Activated naive CD4-positive, alpha-beta T cell treated with anti-CD3 and anti-CD28 coated beads, Interleukin-2, amount 50 U/mL, for 24 hours (primary cell): ENCODE results near the gene UBE2J2.

Experiments used
- H3K27ac Mint-ChIP-seq: one replicate; pipeline ENCODE4 v1.8.0; 2021; ENCODE audit warnings: mild to moderate bottlenecking, mixed read lengths
- H3K27me3 Mint-ChIP-seq: one replicate; pipeline ENCODE4 v1.8.0; 2021; ENCODE audit warnings: mixed read lengths
- H3K36me3 Mint-ChIP-seq: one replicate; pipeline ENCODE4 v1.8.0; 2021; ENCODE audit warnings: mixed read lengths
- H3K4me1 Mint-ChIP-seq: one replicate; pipeline ENCODE4 v1.8.0; 2021; ENCODE audit warnings: mixed read lengths
- H3K4me3 Mint-ChIP-seq: one replicate; pipeline ENCODE4 v1.8.0; 2021; ENCODE audit warnings: mild to moderate bottlenecking, mixed read lengths
- H3K9me3 Mint-ChIP-seq: one replicate; pipeline ENCODE4 v1.8.0; 2021; ENCODE audit warnings: mixed read lengths

UBE2J2 gene

GRCh38 chr1:1280782-1281481 is 7.3 kb upstream of the UBE2J2 start:
- H3K27ac Mint-ChIP-seq: no peak overlapping the region
- H3K4me3 Mint-ChIP-seq: no peak overlapping the region
- H3K27me3 Mint-ChIP-seq: no peaks in the 10 kb centered on the region
- H3K4me1 Mint-ChIP-seq: no peaks in the 10 kb centered on the region
- no peaks in the 10 kb centered on the region for H3K9me3 Mint-ChIP-seq
- H3K36me3 Mint-ChIP-seq: no peaks in the 10 kb centered on the region

GRCh38 chr1:1279028-1279427 is 5.4 kb upstream of the UBE2J2 start:
- H3K4me3 Mint-ChIP-seq: no peak overlapping the region
- no peaks in the 10 kb centered on the region for H3K27me3 Mint-ChIP-seq
- no peak overlapping the region for H3K27ac Mint-ChIP-seq
- no peaks in the 10 kb centered on the region for H3K36me3 Mint-ChIP-seq
- no peaks in the 10 kb centered on the region for H3K4me1 Mint-ChIP-seq
- no peaks in the 10 kb centered on the region for H3K9me3 Mint-ChIP-seq

GRCh38 chr1:1278620-1279019 is 5.0 kb upstream of the UBE2J2 start:
- Mint-ChIP-seq H3K4me3 (no peak overlapping the region), H3K27me3 (no peaks in the 10 kb centered on the region), H3K27ac (no peak overlapping the region)

GRCh38 chr1:1275836-1276235 is 2.2 kb upstream of the UBE2J2 start:
- H3K27me3 Mint-ChIP-seq: no peaks in the 10 kb centered on the region
- no peaks in the 10 kb centered on the region for H3K9me3 Mint-ChIP-seq
- H3K36me3 Mint-ChIP-seq: peaks cover 2% of the 10 kb centered on the region
- peaks cover 19% of the 10 kb centered on the region for H3K4me1 Mint-ChIP-seq
- no peak overlapping the region for H3K27ac Mint-ChIP-seq
- H3K4me3 Mint-ChIP-seq: peak overlapping the region; percentile 47

More at GRCh38 chr1:1278620-1279019, 5.0 kb upstream of the UBE2J2 start:
- Mint-ChIP-seq H3K9me3 (no peaks in the 10 kb centered on the region), H3K4me1 (no peaks in the 10 kb centered on the region), H3K36me3 (no peaks in the 10 kb centered on the region)

DNA sequence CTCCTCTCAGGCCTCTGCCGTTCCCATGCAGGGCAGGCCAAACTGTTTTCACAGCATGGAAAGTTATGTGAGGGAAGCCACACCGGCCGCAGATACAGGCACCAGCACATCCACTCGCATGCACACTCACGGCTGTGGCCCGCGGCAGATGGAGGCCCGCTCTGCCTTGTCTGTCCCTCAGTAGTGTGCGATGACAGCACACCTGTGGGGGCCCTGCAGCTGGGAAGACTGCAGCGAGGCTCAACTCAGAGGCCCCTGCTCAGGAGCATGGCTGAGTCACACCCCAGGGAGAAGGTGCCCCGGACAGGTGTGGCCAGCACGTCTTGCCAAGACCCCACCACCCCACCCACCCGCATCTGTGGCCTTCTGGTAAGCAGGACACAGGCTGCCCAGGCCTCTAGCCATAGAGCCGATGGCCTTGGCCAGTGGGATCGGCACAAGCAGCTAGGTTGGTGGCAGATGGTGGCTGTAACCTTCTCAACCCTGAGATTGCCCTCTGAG is 1.3 kb upstream of the UBE2J2 start:
- H3K27me3 Mint-ChIP-seq: no peaks in the 10 kb centered on the region
- H3K9me3 Mint-ChIP-seq: no peaks in the 10 kb centered on the region
- no peak overlapping the region for H3K27ac Mint-ChIP-seq
- peak overlapping the region; percentile 73 for H3K4me3 Mint-ChIP-seq
- H3K4me1 Mint-ChIP-seq: peaks cover 28% of the 10 kb centered on the region
- H3K36me3 Mint-ChIP-seq: peaks cover 2% of the 10 kb centered on the region

- H3K9me3 Mint-ChIP-seq: no peaks in the 10 kb centered on the region
- H3K4me1 Mint-ChIP-seq: peaks cover 33% of the 10 kb centered on the region
- no peaks in the 10 kb centered on the region for H3K27me3 Mint-ChIP-seq
- H3K36me3 Mint-ChIP-seq: peaks cover 2% of the 10 kb centered on the region
- no peak overlapping the region for H3K27ac Mint-ChIP-seq
- peak overlapping the region; percentile 73 for H3K4me3 Mint-ChIP-seq
Measured at GRCh38 chr1:1274299-1274930, 761 bp upstream of the UBE2J2 start.

DNA sequence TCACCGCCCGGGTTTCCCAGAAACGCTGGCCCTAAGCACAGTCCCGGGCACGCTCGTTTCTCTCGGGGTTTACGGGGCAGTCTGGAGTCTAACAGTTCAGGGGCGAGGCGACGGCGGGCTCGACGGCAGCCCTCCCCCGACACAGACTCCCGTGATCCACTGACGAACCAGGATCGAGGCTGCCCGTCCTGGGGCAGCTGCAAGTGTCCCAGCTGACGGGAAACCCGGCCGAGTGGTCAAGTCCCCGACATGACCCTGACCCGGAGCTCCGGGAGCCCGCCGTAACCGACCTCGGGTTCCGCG is 494 bp downstream of the UBE2J2 start:
- no peaks in the 10 kb centered on the region for H3K9me3 Mint-ChIP-seq
- peaks cover 34% of the 10 kb centered on the region for H3K4me1 Mint-ChIP-seq
- peak overlapping the region; percentile 55 for H3K27ac Mint-ChIP-seq
- H3K36me3 Mint-ChIP-seq: peaks cover 2% of the 10 kb centered on the region
- no peaks in the 10 kb centered on the region for H3K27me3 Mint-ChIP-seq
- peak overlapping the region; percentile 90 for H3K4me3 Mint-ChIP-seq

- peaks cover 38% of the 10 kb centered on the region for H3K4me1 Mint-ChIP-seq
- H3K9me3 Mint-ChIP-seq: no peaks in the 10 kb centered on the region
- peak overlapping the region; percentile 68 for H3K27ac Mint-ChIP-seq
Measured at GRCh38 chr1:1272341-1273208, 1.1 kb downstream of the UBE2J2 start.

GRCh38 chr1:1270813-1271212 is 2.8 kb downstream of the UBE2J2 start:
- Mint-ChIP-seq H3K27me3 (no peaks in the 10 kb centered on the region), H3K4me1 (peaks cover 41% of the 10 kb centered on the region), H3K4me3 (peak overlapping the region; percentile 83), H3K36me3 (peaks cover 2% of the 10 kb centered on the region), H3K9me3 (no peaks in the 10 kb centered on the region), H3K27ac (peak overlapping the region; percentile 62)

More at GRCh38 chr1:1272341-1273208, 1.1 kb downstream of the UBE2J2 start:
- H3K36me3 Mint-ChIP-seq: peaks cover 2% of the 10 kb centered on the region
- peak overlapping the region; percentile 90 for H3K4me3 Mint-ChIP-seq
- no peaks in the 10 kb centered on the region for H3K27me3 Mint-ChIP-seq

DNA sequence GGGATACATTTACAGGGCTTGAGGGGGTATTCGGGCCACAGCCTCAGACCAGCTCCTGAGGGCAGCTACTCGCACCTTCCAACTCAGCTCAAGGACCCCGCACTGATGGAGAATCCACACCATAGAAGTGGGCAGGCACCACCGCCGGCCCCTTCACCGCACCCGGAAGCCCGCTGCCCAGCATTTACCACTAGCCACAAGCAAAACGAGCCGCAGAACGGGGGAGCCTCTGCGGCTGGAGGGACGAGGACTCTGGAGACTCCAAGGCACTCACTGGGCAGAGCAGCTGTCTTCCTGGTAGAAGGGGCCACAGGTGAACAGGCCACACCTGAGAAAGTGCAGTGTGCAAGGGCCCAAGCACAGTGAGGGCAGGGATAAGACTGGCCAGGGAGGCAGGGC is 5.4 kb downstream of the UBE2J2 start:
- H3K4me3 Mint-ChIP-seq: peak overlapping the region; percentile 4
- H3K9me3 Mint-ChIP-seq: no peaks in the 10 kb centered on the region
- no peak overlapping the region for H3K27ac Mint-ChIP-seq
- H3K4me1 Mint-ChIP-seq: peaks cover 41% of the 10 kb centered on the region
- no peaks in the 10 kb centered on the region for H3K27me3 Mint-ChIP-seq
- peaks cover 2% of the 10 kb centered on the region for H3K36me3 Mint-ChIP-seq

DNA sequence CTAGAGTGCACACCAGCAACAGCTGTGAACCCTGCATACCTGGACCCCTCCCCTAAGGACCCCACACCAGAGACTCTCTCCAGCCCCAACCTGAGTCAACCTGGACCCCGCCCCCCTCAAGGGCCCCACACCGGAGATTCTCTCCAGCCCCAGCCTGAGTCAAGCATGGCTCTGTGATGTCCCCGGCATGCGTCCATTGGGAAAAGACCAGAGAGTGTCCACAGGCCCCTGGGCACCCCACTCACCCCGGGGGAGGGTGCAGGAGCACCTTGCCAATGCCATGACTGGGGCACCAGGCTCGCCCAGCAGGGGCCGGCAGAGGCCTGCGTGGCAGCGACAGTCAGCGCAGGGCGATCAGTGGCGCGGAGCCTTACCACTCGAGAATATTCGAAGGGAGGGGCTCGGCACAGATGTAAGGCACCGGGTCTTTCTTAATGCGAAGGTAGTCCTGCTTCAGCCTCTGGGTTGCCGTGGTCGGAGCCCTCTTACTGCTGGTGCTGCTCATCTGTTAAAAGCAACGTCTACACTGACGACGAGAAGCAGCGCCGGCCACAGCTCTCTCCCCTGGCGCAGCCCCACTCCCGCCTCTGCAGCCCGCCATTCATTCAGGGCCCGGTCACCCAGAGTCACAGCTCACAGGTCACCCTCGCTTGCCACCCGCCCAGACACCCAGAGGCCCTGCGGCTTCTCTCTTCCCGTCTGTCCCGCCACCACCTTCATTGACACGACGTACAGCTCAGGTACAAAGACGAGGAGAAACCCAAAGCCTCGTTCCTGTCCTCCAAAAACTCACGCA is 6.0 kb downstream of the UBE2J2 start:
- H3K4me3 Mint-ChIP-seq: peak overlapping the region; percentile 4

GRCh38 chr1:1264868-1265272 is 8.8 kb downstream of the UBE2J2 start:
- H3K4me1 Mint-ChIP-seq: peaks cover 20% of the 10 kb centered on the region
- H3K9me3 Mint-ChIP-seq: no peaks in the 10 kb centered on the region
- H3K36me3 Mint-ChIP-seq: peaks cover 4% of the 10 kb centered on the region
- H3K4me3 Mint-ChIP-seq: no peak overlapping the region
- no peak overlapping the region for H3K27ac Mint-ChIP-seq
- H3K27me3 Mint-ChIP-seq: no peaks in the 10 kb centered on the region

More for the DNA sequence above, 6.0 kb downstream of the UBE2J2 start:
- peaks cover 2% of the 10 kb centered on the region for H3K36me3 Mint-ChIP-seq
- no peaks in the 10 kb centered on the region for H3K9me3 Mint-ChIP-seq
- peaks cover 39% of the 10 kb centered on the region for H3K4me1 Mint-ChIP-seq
- H3K27ac Mint-ChIP-seq: no peak overlapping the region
- no peaks in the 10 kb centered on the region for H3K27me3 Mint-ChIP-seq

GRCh38 chr1:1264026-1264425 is 9.6 kb downstream of the UBE2J2 start:
- H3K9me3 Mint-ChIP-seq: no peaks in the 10 kb centered on the region
- no peak overlapping the region for H3K4me3 Mint-ChIP-seq
- H3K36me3 Mint-ChIP-seq: peaks cover 5% of the 10 kb centered on the region
- no peaks in the 10 kb centered on the region for H3K27me3 Mint-ChIP-seq
- H3K27ac Mint-ChIP-seq: no peak overlapping the region
- H3K4me1 Mint-ChIP-seq: peaks cover 19% of the 10 kb centered on the region

- Mint-ChIP-seq H3K27me3 (no peaks in the 10 kb centered on the region), H3K9me3 (no peaks in the 10 kb centered on the region), H3K4me3 (no peak overlapping the region), H3K4me1 (peaks cover 17% of the 10 kb centered on the region), H3K27ac (no peak overlapping the region), H3K36me3 (peaks cover 5% of the 10 kb centered on the region)
Measured at GRCh38 chr1:1262758-1263157, 10.9 kb downstream of the UBE2J2 start.

GRCh38 chr1:1262071-1262470 is 11.6 kb downstream of the UBE2J2 start:
- Mint-ChIP-seq H3K27me3 (no peaks in the 10 kb centered on the region), H3K4me1 (peaks cover 16% of the 10 kb centered on the region), H3K4me3 (no peak overlapping the region), H3K36me3 (peaks cover 5% of the 10 kb centered on the region), H3K27ac (no peak overlapping the region), H3K9me3 (no peaks in the 10 kb centered on the region)
